Cardiac fibroblast (primary cell): ENCODE data around the gene MAPKAPK2.

Experiments used
- DNase-seq, 2 donors: peaks; one replicate each; pipeline versions ENCODE4 v3.0.0 to v3.0.0-alpha.2; 2010; ENCODE audit warnings: low read depth in 2 of 2
- H3K4me3 ChIP-seq, 2 donors: replicated peaks in 1 of 2; 1 replicate in 1 of 2; 2 replicates in 1 of 2; pipeline ENCODE4 v1.5.1; 2011; ENCODE audit warnings: low read depth in 2 of 2, low read length in 2 of 2, mild to moderate bottlenecking in 2 of 2, moderate library complexity in 1 of 2
- CTCF ChIP-seq: IDR thresholded peaks from one replicate; pipeline ENCODE4 v1.5.1; 2011; ENCODE audit warnings: low read depth, mild to moderate bottlenecking, low read length, inconsistent platforms

MAPKAPK2 gene

GRCh38 chr1:206729050-206729449, 44.3 kb downstream of the MAPKAPK2 start:
- no peak overlapping the region for H3K4me3 ChIP-seq
- TF ChIP-seq CTCF: no peak
- no peak for DNase-seq

GRCh38 chr1:206729507-206729906, 44.8 kb downstream of the MAPKAPK2 start:
- no peak for TF ChIP-seq CTCF
- no peak for DNase-seq
- H3K4me3 ChIP-seq: no peak overlapping the region

- no peak for DNase-seq
- TF ChIP-seq CTCF: no peak
Measured at GRCh38 chr1:206732508-206732907, 47.8 kb downstream of the MAPKAPK2 start.

GRCh38 chr1:206732992-206733391, 48.3 kb downstream of the MAPKAPK2 start:
- no peak overlapping the region for H3K4me3 ChIP-seq
- TF ChIP-seq CTCF: no peak
- DNase-seq: no peak

More at GRCh38 chr1:206732508-206732907, 47.8 kb downstream of the MAPKAPK2 start:
- H3K4me3 ChIP-seq: no peak overlapping the region

GRCh38 chr1:206734499-206735142, 49.9 kb downstream of the MAPKAPK2 start:
- peak; percentile 87 for TF ChIP-seq CTCF
- no peak overlapping the region for H3K4me3 ChIP-seq
- peak; percentile 55 to 61 for DNase-seq

GRCh38 chr1:206735553-206736031, 50.9 kb downstream of the MAPKAPK2 start:
- peak; percentile 56 to 64 for DNase-seq
- no peak overlapping the region for H3K4me3 ChIP-seq
- no peak for TF ChIP-seq CTCF
